NCI-H82 treated with DMSO at 0.1 percent for 48 hours (cell line): ENCODE data around the gene TBC1D3I.
"Not testable (repeated sequence)": the region's sequence is repeated elsewhere in the genome, so short reads cannot be mapped to it uniquely, and the experiment has no call there.

Source experiments
- DNase-seq: peaks from one replicate; lab custom pipeline; 2025; ENCODE audit not compliant: unreplicated experiment; lab: John Stamatoyannopoulos, UW

TBC1D3I gene

DNA sequence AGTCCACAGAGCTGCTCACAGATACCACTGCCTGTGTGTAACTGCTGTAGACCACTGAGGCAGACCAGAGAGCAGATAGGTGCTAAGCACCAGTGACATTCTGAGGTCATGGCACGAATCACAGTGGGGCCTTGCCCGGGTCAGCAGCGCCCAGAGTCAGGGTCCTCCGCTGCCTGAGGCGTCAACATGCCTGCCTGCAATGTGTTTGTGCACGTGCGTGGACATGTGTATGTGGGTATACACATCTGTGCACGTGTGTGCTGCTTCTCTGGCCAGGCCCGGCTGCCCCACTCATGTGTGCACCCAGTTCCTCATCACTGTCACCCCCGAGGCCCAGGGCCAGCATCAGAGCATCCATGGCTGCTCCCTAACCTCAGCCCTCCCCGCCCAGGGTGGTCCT is at the start of gene TBC1D3I:
TBC1D3I (minus strand) TSS at position 101 of the 400 bp plus-strand sequence. CDS start 1,585 bp downstream, outside the sequence.
- DNase-seq = not testable (repeated sequence)

GRCh38 chr17:36295161-36295560 is 30.8 kb upstream of the TBC1D3I start:
- DNase-seq = not testable (repeated sequence)

DNA sequence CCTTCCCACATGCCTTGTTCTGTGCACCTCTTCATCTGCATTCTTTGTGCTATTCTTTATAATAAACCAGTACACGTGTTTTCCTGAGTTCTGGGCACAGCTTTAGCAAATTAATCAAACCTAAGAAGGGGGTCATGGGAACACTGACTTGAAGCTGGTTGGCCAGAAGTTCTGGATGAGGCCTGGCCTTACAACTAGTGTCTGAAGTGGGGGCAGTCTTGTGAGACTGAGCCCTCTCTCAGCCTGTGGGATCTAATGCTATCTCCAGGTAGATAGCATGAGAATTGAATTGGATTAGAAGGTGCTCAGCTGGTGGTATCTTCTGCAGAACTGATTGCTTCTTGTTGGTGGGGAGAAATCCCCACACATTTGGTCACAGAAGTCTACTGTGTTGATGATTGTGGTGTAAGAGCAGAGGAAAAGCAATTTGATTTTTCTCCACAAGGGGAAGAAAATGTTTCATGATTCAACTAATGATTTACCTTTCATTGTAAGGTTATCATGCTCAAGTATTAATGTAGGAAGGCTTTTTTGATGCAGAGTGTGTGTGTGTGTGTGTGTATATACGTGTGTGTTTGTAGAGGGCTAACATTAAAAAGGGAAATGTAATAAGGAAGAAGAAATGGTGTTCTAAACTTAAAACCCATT is 25.7 kb upstream of the TBC1D3I start:
- DNase-seq = not testable (repeated sequence)

GRCh38 chr17:36284219-36284618 is 19.8 kb upstream of the TBC1D3I start:
- DNase-seq = not testable (repeated sequence)

DNA sequence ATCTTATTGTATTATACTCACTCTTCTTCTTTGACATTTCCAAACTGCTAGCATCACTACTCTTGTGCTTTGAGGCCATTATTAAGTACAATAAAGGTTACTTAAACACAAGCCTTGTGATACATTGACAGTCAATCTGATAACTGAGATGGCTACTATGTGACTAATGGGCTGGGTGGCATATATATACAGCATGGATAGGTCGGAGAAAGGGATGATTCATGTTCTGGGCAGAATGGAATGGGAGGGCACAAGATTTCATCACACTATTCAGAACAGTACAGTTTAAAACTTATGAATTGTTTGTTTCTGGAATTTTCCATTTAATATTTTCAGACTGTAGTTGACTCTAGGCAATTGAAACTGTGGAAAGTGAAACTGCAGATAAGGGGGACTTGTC is 18.9 kb upstream of the TBC1D3I start:
- not testable (repeated sequence) for DNase-seq

DNA sequence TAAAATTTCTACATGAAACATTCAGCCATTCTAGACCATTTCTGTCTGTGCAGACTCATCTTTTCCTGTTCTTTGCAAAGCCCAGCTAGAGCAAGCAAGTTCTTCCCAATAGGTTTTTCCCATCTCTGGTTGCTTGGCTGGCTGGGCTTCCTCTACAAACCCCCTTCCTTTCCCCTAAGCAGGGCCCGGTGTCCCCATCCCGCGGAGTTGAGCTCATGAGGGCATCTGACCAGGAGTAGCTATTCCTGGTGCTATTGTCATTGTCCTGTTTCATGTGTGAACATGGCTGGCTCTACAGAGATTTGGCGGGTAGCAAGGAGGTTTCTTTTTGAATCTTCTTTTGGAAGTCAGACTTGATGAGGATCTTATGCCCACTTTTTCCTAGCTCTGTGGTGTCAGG is 22.3 kb downstream of the TBC1D3I start:
- DNase-seq = not testable (repeated sequence)

DNA sequence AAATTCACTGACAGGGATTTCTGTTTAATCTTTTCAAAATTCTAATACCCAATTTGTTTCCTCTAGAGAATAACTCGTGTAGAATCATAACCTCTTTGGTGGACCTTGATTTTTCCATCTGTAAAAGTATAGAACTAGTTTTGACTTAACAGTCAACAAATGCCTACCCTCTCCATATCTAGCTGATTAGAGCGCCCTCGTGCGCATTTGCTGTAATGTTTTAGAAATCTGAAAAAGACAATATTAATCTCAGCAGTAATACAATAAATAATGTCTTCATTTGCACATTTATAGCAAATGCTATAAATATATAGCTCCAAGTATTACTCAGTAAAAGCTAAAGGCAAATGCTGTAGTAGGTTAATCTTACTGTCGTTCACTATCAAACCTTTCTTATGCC is 34.7 kb downstream of the TBC1D3I start:
- not testable (repeated sequence) for DNase-seq

GRCh38 chr17:36222967-36223366 is 41.4 kb downstream of the TBC1D3I start:
- not testable (repeated sequence) for DNase-seq

DNA sequence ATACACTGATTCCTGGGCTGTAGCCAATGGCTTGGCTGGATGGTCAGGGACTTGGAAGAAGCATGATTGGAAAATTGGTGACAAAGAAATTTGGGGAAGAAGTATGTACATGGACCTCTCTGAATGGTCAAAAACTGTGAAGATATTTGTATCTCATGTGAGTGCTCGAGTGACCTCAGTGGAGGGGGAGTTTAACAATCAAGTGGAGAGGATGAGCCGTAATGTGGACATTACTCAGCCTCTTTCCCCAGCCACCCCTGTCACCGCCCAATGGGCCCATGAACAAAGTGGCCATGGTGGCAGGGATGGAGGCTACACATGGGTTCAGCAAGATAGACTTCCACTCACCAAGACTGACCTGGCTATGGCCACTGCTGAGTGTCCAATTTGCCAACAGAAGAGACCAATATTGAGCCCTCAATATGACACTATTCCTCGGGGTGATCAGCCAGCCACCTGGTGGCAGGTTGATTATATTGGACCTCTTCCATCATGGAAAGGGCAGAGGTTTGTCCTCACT is 42.7 kb downstream of the TBC1D3I start:
- DNase-seq = not testable (repeated sequence)

DNA sequence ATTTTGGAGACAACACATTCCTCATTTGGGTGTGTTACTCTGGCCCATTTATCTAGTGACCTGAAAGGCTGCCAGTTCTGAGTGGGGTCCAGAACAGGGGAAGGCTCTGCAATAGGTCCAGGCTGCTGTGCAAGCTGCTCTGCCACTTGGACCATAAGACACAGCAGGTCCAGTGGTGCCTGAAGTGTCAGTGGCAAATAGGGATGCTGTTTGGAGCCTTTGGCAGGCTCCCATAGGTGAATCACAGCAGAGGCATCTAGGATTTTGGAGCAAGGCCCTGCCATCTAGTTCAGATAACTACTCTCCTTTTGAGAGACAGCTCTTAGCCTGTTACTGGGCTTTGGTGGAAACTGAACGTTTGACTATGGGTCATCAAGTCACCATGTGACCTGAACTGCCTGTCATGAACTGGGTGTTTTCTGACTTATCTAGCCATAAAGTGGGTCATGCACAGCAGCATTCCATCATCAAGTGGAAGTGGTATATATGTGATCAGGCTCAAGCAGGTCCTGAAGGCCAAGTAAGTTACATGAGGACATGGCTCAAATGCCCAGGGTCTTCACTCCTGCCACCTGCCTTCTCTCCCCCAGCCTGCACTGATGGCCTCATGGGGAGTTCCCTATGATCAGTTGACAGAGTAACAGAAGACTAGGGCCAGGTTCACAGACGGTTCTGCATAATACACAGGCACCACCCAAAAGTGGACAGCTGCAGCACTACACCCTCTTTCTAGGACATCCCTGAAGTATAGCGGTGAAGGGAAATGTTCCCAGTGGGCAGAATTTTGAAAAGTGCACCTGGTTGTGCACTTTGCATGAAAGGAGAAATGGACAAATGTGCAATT is 43.4 kb downstream of the TBC1D3I start:
- DNase-seq = not testable (repeated sequence)

DNA sequence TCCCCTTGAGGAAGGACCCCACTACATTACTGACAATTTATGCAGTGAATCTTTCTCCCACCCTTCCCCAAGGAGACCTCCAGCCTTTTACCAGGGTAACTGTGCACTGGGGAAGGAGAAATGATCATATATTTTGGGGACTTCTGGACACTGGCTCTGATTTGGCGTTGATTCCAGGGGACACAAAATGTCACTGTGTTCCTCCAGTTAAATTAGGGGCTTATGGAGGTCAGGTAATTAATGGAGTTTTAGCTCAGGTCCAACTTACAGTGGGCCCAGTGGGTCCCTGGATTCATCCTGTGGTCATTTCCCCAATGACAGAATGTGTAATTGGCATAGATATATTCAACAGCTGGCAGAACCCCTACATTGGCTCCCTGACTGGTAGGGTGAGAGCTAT is 44.8 kb downstream of the TBC1D3I start:
- DNase-seq = not testable (repeated sequence)

DNA sequence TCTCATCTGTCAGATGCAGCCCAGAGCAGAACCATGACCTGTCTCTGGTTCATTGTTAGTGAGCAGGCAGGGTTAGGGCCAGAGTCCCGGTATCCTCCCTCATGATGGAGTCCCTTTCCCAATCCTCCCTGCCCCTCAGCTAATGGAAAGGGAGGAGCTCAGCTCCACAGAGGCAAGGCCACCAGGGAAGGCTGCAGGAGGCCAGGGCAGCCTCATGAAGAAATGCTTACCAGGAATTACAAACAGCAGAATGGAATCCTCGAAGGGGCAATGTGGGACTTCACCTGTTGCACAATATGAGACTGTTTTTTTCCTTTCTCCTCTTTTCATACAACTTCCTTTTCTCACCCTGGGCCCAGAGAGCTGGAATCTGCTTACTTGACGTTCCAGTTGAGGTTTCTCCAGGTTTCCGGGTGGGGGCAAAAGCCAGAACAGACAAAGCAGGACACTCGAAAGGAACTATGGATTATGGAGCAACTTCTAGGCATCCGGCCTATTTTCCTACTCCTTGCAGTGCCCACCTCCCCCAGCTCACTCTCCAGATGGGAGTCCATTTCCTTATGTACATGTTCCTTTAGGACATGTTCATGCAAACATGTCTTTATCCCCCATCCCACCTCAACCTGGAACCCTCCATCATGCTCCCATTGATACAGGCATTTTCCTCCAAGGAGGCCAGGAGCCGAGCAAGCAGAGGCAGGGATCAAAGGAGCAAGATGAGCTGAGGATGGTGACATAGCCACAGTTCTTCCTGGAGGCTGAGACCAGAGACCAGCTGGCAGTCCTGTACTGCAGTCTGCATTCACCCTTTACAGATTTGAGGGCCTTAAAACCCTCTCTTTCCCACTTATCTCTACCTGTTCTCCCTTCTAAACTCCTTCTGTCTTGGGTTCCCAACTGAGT is 48.7 kb downstream of the TBC1D3I start:
- not testable (repeated sequence) for DNase-seq

- DNase-seq = no peak
Measured at GRCh38 chr17:36214918-36215317, 49.5 kb downstream of the TBC1D3I start.

DNA sequence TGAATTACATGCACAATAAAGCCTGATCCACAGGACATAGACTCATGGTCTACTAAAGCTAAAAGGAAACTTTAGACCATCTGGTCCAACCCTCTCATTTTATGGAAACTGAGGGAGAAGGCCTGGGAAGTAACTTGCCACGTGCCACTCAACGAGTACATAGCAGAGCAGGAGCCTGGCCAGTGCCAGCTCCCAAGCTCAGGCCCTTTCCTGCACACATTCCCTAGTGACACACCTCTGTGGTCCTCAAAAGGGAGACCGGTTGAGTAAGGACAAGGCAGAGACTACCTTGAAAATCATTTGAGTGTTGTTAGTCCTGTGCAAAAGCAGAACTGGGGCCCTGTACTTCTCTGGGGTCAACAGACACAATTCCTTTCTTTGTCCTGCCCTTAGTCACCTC is 50.7 kb downstream of the TBC1D3I start:
- DNase-seq = no peak

DNA sequence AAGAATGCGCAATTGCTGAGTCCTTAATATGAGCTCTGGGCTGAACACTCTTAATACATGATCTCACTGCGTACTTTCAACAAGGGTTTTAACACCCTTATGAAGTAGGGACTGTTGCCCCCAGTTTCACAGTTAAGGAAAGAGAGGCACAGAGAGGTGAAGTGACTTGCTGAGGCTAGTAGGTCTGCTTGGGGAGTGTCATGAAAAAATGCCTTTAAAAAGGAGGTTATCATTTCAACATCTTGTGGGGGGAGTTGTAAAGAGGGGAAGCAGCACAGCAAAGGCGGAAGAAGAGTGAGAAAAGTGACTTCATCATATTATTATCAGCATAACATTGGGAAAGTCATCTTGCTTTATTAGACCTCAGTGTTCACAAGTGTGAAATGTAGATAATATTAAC is 51.4 kb downstream of the TBC1D3I start:
- DNase-seq = no peak

- DNase-seq = no peak
Measured at GRCh38 chr17:36212272-36212605, 52.1 kb downstream of the TBC1D3I start.

DNA sequence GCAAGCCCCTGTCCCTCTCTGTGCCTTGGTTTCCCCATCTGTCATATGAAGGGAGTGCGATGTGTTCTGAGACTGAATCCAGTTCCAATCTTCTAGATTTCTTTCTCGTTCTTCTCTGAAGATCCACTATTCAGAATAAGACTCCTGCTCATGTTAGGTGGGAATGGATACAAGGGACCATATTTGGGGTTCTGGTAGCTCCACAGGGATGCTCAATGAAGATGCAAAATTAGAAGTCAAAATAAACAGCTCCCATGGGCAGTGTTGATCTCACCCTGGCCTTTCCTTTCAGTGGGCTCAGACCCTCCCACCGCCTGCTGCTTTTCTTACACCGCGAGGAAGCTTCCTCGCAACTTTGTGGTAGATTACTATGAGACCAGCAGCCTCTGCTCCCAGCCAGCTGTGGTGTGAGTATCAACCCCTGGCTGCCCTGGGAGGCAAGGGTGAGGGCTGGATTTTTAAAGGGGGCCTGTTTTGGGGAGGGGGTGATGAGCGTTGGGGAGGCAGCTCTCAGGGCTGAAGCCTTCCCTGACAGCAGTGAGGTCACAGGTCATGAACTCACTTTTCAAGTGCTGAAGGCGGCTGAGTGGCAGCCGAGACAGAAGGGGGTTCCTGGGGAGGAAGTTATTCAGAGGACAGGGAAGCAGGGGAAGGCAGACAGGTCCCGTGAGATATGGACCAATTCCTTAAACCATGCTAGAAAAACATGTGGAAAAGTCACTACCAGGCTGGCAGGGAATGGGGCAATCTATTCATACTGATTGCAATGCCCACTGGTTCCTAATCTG is 52.7 kb downstream of the TBC1D3I start:
- not testable (repeated sequence) for DNase-seq

- DNase-seq = not testable (repeated sequence)
Measured at GRCh38 chr17:36210439-36211211, 53.7 kb downstream of the TBC1D3I start, which contains the start of gene CCL4L2. CCL4L2 (plus strand) TSS chr17:36211063.

- DNase-seq = no peak
Measured at GRCh38 chr17:36209575-36209974, 54.8 kb downstream of the TBC1D3I start.
